RWPE1 (cell line): ENCODE measurements around the gene CAMK2D.

ENCODE experiments used
- CTCF ChIA-PET: fragments of 350-600 bp; sonication (Branson Sonifier 250); formaldehyde crosslinking; extraction: SDS; loops from one replicate; lab custom pipeline; 2021; lab: Yijun Ruan, JAX
- POLR2A ChIA-PET: fragments of 400-600 bp; formaldehyde crosslinking; extraction: SDS; loops from one replicate; lab custom pipeline; 2020; ENCODE audit warnings: antibody characterized with exemption; ENCODE audit not compliant: low non-redundant PET; lab: Yijun Ruan, JAX
- DNase-seq: peaks from one replicate; pipeline ENCODE4 v3.0.0; 2012; ENCODE audit warnings: low spot score
- H3K27ac ChIP-seq: fragments of 450-650 bp; 2 replicates; pipeline ENCODE4 v1.5.1; 2017
- TF ChIP-seq, protein P1 (sequence below): fragments of 450-650 bp; conservative IDR thresholded peaks from 2 replicates; pipeline ENCODE4 v1.5.1; 2017; ENCODE audit warnings: low read depth, mild to moderate bottlenecking

The CAMK2D gene

DNA sequence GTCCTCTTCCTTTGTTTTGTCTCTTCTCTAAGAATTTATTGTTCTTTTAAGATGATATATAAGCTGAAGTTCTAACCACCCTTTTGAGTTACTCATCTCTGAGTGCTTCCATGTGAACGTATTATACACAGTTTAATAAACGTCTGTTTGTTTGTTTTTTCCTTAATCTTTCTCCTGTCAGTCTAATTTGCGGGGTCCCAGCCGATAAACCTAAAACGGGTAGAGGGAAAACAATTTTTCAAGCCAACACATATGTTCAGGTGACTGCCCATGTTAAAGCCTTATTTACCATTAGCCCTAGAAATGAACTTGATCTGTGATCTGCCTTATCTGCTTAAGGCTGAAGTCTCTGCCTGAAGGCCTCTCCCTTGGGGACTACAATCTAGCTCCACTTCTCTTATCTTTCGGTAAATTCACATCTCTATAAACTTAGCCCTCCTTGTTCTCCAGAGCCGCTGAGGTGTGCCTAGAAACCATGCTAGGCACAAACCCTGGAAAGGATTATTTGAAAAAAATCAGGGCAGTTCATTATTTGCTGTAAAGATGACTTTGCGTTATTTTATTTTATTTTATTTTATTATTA, 158.8 kb downstream of the CAMK2D start:
- CTCF ChIA-PET = interaction anchor here (0.6 kb wide), 1 partner anchor 36 kb away, joined by 3 read pairs; no protein-coding TSS in a partner anchor
- H3K27ac ChIP-seq = no peak overlapping the region
- TF ChIP-seq, protein P1, sequence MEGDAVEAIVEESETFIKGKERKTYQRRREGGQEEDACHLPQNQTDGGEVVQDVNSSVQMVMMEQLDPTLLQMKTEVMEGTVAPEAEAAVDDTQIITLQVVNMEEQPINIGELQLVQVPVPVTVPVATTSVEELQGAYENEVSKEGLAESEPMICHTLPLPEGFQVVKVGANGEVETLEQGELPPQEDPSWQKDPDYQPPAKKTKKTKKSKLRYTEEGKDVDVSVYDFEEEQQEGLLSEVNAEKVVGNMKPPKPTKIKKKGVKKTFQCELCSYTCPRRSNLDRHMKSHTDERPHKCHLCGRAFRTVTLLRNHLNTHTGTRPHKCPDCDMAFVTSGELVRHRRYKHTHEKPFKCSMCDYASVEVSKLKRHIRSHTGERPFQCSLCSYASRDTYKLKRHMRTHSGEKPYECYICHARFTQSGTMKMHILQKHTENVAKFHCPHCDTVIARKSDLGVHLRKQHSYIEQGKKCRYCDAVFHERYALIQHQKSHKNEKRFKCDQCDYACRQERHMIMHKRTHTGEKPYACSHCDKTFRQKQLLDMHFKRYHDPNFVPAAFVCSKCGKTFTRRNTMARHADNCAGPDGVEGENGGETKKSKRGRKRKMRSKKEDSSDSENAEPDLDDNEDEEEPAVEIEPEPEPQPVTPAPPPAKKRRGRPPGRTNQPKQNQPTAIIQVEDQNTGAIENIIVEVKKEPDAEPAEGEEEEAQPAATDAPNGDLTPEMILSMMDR = no peak
- DNase-seq = no peak
- POLR2A ChIA-PET = no interaction called here

DNA sequence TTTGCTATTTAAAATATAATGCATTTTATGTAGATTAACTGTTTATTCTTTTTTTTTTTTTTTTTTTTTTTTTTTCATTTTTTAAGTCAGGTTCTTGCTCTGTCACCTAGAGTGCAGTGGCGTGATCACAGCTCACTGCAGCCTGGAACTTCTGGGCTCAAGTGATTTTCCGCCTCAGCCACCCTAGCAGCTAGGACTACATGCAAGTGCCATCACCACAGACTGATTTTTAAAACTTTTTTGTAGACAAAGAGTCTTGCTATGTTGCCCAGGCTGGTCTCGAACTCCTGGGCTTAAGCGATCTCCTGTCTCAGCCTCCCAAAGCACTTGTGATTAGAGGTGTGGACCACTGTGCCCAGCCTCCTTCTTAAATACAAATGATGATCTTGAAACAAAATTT, 159.9 kb downstream of the CAMK2D start:
- CTCF ChIA-PET = no interaction called here
- POLR2A ChIA-PET = no interaction called here
- DNase-seq = no peak
- H3K27ac ChIP-seq = no peak overlapping the region
- TF ChIP-seq, protein P1 = no peak

DNA sequence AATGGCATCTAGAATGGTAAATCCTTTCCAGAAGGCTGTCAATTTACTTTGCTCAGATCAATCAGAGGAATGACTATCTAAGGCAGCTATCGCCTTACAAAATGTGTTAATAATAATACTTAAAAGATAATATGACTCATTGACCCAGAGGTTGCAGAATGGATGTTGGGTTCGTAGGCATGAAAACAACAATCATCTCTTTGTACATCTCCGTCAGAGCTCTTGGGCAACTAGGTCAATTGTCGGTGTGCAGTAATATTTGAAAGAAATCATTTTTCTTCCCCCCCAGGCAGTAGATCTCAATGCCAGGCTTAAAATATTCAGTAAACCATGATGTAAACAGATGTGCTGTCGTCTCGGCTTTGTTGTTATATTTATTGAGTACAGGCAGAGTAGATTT, 165.1 kb downstream of the CAMK2D start:
- no peak overlapping the region for H3K27ac ChIP-seq
- ChIA-PET CTCF (interaction anchor here (0.6 kb wide), 1 partner anchor 226 kb away, joined by 3 read pairs; no protein-coding TSS in a partner anchor), POLR2A (no interaction called here)
- TF ChIP-seq, protein P1 = no peak
- DNase-seq = no peak

DNA sequence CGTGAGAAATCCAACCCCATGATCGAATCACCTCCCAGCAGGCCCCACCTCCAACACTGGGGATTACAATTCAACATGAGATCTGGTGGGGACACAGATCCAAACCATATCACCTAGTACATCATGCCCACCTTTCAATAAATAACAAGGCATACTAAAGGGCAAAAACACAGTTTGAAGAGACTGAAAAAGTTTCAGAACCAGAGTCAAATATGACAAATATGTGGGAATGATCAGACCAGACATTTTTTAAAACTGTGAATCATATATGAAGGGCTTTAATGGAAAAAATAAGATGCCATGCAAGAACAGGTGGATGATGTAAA, 167.3 kb downstream of the CAMK2D start:
- TF ChIP-seq, protein P1 = no peak
- no peak overlapping the region for H3K27ac ChIP-seq
- CTCF ChIA-PET = interaction anchor here (0.6 kb wide), 1 partner anchor 43 kb away, joined by 6 read pairs; no protein-coding TSS in a partner anchor
- POLR2A ChIA-PET = no interaction called here
- DNase-seq = no peak

DNA sequence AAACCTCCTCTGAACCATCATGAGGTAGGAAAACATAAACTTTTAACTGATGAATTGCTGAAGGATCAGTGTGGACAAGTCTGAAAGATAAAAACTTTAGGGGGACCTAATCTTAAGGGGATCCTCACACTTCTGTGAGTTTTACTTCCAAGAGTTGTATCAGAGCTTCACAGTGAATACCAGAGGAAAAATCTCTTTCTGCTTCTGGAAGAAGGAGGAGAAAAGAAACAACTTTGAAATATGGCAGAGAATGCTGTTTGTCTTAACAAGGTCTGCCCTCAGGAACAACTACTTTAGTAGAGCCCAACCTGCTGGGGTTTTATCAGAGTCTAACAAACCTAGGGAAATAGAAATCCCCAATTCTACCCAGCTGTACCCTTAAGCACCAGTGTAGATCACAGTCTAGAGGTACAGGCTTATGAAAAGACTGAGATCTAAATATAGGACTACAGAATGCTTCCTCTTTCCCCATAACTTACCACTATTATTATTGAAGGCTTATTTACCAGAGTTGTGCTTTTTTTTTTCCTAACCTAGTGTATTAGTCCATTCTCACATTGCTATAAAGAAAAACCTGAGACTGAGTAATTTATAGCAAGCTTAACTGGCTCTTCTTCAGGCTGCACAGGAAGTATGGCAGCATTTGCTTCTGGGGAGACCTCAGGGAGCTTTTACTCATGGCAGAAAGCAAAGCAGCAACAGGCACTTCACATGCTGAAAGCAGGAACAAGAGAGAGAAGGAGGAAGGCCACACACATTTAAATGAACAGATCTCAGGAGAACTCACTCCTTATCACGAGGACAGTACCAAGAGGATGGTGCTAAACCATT, 167.9 kb downstream of the CAMK2D start:
- H3K27ac ChIP-seq = no peak overlapping the region
- ChIA-PET POLR2A (no interaction called here), CTCF (interaction anchor here (0.6 kb wide), 2 partner anchors 42 to 736 kb away, joined by 4 to 6 read pairs; no protein-coding TSS in a partner anchor)
- TF ChIP-seq, protein P1 = no peak
- no peak for DNase-seq

DNA sequence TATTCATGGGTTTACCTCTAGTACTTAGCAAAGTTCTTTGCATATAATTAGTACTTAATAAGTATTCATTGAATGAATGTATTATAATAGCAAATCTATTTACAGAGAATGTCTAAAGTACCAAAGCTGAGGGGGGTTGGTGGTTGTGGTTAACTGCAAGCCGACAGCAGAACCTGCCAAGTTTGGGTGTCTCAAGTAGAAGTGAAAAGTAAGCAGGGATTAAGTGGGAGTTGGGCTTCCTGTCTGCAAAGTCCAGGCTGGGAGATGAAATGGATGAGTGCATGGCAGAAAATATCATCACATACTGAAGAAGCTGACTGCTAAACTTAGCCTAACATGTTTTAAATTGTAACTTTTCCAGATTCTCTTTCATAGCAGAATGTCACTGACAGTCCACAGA, 169.6 kb downstream of the CAMK2D start:
- ChIA-PET CTCF (no interaction called here), POLR2A (no interaction called here)
- no peak for DNase-seq
- no peak overlapping the region for H3K27ac ChIP-seq
- TF ChIP-seq, protein P1 = no peak
